GF-D8 (cell line): ENCODE results near the gene COL13A1.

Experiments used
- DNase-seq: peaks from one replicate; lab custom pipeline; 2025; lab: John Stamatoyannopoulos, UW

The COL13A1 gene

DNA sequence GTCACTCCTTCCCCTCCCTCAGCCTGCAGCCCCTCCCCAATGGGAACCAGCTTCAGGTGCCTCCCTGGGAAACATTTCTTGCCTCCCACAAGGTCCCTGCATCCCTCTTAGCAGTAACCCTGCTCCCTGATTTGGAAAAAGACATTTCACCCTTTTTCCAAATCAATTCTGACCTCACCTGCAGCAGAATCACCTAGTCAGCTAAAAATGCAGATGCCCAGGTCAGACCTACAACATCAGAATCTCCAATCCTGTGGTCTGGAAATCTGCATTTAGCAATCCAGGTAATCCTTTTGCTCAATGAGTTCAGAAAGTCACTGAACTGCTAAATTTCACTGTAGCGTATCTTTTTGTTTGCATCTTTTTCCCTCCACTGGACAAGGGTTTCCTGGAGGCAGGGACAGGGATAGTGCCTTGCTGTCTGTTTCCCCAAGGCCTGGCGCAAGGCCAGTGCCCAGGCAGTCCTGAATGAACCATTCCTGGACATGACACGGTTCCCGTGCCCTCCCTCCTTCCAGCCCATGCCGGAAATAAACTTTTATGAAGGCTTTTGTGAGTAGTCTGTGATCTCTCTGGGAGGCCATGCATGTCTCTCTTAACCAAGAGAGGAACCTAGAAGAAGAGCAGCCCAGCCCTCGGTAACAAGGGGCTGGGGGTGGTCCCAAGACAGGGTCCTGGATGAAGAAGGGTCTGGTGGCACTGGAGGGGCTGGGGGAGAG is 44.0 kb downstream of the COL13A1 start:
- DNase-seq = no peak

DNA sequence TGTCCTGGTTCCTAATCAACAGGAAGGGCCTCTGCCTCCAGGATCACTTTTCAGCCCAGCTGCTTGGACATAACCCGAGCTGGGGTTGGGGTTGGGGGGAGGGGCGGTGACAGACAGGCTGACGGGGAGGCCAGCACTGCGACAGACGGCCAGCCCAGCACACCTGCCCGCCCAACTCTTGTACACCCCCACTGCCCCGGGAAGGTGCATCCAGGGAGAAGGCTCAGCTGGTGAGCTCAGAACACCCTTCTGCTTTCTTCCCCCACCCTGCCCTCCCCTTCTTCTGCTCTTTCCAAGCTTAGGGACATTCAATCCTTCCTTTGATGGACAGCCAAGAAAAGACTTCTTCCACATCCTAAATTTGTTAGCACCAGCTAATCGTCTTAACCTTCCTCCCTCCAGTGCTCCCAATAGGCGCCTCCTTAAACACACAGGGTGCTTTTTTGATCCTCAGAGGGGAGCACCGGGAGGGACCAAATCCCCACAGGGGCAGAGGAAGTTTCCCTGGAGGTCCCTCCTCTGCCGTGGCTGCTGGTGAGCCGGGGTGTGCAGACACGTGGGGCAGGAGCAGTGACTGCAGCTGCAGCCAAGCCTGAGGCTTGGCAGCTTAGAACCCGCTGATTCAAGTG is 44.7 kb downstream of the COL13A1 start:
- no peak for DNase-seq

DNA sequence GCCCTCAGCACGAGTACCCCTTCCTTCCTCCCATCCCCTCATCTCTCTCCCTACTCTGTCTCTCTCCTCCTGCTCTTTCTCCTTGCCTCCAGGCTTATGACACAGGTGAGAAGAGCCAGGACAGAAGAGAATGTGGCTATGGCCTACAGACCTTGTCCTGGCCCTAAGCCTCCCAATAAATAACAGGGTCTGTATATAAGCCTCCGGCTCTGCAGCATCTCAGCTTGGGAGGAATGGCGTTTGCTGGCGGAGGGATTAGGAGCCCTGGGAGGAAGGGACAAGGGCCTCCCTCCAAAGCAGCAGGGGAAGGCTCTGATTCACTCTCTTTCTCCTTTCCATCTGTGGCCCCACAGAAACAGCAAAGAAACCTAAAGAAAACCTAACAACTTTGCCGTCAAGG is 45.8 kb downstream of the COL13A1 start:
- no peak for DNase-seq

DNA sequence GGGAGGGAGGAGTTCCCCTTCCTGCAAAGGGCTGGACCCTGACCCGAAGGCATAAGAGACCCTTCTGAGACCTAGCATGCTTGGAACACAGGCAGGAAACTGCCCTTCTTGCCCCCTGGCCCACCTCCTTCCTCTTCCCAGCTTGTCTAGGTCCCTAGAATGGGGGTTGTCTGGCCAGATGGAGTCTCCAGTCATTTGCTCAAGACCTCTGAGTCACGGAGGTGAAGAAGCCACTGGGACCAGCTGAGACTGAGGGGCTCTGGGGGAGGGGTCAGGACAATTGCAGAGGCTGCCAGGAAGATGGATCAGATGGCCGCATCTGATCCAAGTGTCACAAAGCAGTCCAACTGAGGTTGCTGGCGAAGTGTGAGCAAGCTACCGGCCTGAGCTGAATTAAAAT is 46.2 kb downstream of the COL13A1 start:
- DNase-seq = no peak

DNA sequence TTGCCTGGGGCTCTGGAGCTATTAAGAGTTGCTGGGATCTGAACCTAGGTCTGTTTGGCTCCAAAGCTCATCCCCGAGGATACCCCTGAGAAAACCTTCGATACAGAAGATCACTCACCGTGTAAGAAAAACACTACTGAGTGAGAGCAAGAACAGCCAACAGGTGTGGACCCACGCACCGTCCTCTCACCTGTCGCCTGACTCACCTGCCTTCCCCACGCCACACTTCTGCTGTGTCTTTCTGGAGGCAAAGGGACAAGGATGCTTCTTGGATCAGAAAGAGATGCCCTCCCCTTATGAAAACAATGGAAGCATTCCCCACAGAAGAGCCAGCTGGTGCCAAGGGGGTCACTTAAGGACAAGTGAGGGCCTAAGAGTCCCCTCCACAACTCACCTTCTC is 46.7 kb downstream of the COL13A1 start:
- no peak for DNase-seq

DNA sequence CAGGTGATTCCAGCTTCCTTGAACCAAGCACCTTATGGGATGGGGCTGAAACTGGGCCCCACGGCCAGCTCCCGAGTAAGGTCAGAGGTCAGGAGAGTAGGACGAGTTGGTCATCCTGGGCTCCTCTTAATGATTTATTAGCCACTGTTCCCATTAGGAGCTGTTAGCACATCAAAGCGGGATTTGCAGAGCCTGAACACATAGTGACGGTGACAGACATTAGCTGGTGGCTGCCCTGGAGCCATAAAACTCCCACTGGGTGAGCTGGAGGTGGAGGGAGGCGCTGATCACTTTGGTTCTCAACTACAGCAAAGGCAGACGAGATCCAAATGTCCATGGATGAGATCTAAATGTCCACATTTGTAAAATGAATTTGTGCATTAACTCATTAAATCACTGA is 48.1 kb downstream of the COL13A1 start:
- no peak for DNase-seq

DNA sequence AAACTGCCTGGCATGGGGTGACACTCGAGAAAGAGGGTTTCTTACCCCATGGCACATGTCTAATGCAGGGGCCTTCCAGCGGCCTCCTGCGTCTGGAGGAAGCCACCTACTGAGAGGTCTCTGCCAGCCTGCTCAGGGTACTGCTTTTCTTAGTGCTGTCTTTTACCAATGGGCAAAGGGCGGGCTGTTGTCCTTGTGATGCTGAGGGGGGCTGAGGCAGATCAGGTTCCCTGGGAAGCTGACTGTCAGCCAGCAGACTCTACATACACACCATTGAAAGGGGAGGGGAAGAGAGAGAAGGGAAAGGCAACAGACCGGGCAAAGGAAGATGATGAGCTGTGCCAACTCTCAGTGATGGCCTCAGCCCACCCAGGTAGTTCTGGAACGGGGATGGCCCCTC is 48.7 kb downstream of the COL13A1 start:
- no peak for DNase-seq

DNA sequence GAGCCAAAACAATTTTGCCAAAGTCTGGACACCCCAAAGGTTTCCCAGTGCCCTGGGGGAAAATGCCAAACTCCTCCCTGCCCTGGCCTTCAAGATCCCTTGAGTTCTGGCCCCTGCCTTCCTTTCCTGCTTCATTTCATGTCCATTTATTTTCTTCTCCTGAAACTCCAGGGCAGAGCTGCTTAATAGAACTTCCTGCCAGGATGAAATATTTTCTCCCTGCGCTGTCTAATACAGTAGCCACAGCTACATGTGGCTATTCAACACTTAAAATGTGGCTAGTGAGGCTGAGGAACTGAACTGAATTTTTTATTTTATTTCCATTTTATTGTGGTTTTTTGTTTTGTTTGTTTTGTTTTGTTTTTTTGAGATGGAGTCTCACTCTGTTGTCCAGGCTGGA is 49.6 kb downstream of the COL13A1 start:
- DNase-seq = no peak

DNA sequence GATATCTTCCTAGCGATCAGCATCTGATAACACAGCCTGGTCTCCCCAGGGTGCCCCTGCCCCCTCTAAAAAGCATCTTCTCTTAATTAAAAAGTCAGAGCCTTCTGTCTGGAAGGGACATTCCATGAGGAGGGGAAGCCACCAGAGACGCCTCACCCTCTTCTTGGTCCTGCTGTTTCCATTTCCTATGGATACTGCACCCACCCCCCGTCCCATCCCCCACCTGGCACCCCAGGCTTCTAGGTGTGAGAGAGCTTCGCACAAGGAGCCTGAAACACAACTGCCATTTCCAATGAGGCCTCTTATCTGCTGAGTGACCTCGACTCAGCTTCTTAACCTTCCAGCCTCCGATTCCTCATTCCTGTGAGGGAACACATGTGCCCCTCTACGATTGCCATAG is 51.4 kb downstream of the COL13A1 start:
- DNase-seq = no peak

DNA sequence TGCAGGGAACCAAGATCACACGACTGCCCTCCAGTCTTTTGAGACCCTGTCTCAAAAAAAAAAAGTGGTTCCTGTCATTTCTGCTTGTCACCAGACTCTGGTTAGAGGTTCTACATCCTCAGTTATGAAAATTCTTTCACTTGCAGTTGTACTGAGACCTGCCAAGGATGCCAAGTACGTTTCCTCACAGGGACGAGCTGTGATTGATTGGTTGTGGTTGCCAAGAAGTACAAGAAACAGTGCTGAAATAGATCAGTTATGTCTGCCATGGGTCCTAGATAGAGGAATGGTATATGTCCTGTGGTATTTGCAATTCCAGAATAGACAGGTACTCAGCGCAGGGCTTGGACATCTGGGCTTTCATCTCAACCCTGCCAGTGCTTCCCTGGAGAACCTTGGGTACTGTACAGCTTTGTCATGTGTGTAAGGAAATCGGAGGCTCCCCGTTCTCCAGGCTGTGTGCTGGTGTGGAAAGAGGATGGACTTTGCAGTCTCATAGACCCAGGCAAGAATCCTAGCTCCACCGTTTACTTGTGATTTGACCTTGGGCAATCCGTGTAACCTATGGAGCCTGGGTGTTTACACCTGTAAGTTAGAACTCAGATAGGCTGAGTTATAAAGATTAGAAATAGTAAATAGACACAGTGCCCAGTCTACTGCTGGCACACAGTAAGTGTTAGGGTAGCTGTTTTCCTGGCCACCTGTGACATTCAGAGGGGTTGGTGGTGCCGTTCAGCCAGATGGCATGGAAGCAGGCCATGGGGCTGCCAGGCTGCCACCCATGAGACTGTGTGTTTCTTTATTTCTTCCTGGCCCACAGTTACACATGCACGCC is 53.0 kb downstream of the COL13A1 start:
- DNase-seq = no peak

DNA sequence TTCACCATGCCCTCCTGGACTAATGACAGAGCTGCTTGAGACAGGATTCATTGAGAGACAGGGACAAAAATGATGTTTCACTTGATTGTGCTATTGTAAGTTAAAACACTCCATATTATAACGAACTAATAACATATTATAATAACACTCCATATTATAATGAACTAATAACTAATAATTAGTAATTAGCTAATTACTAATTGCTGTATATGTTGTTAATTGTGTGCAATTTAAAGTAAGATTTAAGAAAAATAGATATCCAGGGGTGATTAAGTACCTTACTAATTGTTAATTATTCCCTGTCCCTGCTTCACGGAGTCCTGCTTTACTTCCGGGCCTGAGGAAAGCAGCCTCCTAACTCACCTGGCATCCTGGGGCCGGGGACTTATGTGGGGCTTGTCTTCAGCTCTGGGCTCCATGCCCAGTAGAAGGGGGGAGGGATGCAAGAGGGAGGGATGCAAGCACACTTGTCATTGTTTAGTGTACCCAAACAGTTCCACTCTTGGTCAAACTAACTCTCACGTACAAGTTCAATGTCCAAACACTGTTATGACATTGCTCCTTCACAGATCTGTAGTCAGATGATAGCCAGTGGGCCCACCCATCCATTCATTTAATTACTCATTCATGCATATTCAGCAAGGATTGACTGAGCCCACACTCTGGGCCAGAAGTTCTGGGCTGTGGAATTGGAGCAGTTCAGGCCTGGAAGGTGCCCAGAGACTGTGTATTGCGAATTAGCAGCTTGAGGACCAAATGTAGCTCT is 53.8 kb downstream of the COL13A1 start:
- DNase-seq = no peak

DNA sequence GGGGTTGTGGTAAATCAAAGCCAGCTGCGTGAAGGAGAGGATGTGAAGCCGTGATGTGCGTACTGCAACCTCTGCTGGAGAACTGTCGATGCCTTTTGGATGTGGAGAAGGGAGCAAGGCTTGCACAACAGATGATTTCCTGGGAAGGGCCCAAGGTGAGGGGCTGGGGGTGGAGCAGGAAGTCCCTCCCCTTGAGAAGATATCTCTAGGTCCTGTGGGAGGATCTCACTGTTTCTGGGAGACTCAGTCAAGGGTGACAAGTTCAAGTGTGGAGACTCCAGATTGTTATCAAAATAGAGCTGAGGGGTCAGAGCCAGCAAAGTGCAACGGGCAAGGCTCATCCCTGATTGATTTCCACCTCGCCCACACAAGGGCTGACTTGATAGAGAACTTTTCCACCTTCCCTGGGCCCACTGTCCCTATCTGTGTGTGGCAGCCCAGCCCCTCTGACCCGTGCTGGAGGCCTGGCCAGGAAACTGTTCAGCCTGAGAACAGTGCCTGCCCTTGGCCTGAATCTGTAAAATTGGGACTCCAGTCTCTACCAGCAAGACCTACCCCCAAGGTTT is 55.0 kb downstream of the COL13A1 start:
- no peak for DNase-seq

DNA sequence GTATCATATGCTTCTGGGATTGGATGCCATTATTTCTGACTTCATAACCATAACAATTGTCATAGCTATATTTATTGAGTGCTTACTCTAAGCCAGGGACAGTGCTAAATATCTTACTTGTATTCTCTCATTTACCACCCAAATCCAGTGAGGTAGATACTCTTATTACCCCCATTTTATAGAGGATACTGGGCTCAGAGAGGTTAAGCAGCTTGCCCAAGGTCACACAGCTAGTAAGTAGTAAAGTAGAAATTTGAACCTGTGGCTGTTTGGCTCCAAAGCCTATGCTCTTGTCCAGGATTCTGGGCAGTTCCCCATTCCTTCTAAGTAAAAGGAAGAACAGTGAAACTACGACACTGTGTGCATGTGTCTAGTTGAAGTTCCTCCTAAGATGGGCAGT is 56.5 kb downstream of the COL13A1 start:
- DNase-seq = no peak

DNA sequence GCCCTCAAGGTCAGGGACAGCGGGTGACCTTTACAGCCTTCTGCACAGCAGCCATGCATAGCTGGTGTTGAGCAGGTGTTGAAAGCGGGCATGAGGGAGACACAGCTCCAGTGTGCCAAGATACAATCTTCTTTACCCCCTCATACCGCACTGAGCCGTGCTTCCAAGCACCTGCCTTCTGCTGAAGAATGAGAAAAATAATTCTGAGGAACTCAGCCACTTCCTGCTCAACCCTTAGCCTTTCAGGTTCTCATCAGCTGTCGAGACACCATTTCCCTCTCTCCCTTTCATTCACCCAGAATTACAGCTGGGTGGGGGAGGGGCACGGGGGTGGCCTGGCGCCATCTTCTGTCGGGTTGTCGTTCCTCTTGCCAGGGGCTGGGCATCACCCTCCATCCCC is 58.6 kb downstream of the COL13A1 start:
- DNase-seq = no peak

DNA sequence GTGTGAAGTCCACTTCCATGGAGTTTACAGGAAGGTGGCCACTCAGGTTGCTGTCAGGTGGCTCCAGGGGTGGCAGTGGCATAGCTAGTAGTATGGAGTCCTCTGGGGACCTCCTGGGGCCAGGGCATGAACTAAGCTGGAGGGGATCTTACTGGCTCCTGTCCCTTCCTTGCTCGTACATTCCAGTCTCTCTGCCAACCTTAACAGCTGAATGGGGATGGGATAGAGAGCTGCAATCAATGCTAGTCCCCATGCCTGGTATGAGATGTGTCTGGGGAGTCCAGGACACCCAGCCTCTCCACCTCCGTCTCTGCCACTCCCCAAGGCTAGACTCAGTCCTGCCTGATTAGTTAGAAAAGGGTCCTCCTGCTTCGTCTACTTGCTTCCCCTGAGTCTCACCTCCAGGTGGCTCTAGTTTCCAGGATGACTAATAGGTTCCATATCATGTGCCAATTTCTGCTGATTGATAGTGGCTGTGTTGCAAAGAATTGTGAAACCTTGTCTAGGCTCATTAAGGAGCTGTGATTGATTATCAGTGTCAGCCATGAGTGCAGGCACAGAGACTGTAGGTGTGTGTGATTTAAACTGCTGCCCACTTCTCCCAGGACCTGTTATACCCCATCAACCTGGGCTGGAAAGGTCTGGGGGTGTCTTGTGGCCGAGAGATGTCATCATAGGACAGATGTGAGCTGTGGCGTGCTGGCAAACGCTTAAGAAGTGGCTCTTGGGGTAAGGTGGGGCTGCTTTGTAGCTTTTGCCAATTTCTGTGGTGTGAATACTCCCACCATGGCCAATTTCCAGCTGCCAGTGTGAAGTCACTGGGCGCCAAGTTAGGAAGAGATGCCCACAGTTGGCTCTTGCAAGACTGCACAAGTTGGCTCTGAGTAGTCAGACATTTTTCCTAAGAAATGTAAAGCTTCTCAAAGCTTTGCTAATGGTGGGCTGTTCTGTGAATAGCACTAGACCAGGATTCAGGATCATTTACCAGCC is 59.8 kb downstream of the COL13A1 start:
- DNase-seq = no peak

DNA sequence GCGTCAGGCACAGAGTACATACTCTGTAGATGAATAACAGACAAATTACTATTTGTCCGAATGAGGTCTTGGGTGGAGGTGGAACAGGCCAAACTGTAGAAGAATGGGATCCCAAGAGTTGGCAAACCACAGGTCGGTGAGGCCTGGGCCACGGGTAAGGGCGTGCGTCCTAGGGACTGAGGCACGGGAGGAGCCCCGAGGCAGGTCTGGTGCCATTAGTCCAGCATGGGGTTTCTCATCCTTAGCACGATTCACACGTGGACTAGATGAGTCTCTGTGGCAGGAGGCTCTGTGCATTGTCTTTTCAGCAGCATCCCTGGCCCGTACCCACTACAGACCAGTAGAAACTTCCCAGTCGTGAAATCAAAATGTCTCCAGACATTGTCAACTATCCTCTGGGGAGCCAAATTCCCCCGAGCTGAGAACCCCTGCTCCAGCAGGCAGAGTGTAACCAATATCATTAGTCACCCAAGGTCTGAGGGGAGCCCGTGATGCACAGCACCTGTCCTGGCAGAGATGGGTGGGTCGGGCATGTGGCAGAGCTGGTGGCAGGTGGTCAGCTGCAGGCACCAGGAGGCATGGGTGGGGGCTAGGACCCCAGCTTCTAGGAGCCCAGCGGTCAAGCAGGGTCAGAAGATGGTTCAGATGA is 61.3 kb downstream of the COL13A1 start:
- no peak for DNase-seq

DNA sequence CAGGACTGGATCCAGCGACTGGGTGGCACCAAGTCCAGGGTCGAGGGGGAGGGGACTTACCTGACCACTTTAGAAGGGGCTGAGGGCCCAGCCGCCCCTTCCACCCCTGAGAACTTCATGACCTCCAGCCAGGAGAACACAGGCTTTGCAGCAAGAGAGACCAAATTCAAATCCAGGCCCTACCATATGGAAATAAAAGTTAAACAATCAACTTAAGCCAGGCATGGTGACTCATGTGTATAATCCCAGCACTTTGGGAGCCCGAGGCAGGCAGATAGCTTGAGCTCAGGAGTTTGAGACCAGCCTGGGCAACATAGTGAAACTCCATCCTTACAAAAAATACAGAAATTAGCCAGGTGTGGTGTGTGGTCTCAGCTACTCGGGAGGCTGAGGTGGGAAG is 61.9 kb downstream of the COL13A1 start:
- DNase-seq = no peak

DNA sequence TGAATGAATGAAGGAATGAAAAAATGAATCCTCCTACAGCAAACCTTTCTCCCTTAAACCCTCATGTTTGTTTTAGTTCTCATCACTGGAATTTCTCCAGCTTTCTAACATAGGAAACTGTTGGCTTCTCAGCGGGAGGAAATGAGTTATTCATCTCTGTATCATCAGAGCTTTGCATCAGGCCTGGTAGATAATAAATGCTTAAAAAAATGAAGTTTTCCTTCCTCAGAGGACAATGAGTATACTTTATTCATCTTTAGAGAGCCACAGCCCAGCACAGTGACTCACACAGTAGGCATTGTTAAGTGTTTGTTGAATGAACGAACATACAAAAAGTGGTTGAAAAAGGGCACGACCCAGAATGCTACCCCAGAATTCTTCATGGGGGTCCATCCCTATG is 62.6 kb downstream of the COL13A1 start:
- DNase-seq = no peak

DNA sequence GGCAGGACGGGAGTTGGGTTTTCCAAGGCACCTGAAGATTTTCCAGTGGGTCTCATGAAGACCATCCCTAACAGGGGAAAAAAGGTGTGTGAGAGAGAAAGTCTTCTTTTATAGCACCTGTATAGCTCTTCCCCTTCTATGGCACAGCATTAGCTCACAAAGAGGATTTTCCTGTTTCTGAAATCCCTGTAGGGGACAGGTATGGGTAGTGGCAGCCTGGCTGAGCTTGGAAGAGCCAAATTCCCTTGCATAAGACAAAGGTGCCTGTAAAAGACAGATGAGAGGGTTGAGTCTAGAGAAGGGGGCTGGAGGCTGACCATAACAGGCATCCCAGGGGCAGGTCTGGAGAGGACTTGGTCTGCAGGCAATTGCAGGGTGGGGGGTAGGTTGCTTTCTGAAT is 63.7 kb downstream of the COL13A1 start:
- DNase-seq = no peak

DNA sequence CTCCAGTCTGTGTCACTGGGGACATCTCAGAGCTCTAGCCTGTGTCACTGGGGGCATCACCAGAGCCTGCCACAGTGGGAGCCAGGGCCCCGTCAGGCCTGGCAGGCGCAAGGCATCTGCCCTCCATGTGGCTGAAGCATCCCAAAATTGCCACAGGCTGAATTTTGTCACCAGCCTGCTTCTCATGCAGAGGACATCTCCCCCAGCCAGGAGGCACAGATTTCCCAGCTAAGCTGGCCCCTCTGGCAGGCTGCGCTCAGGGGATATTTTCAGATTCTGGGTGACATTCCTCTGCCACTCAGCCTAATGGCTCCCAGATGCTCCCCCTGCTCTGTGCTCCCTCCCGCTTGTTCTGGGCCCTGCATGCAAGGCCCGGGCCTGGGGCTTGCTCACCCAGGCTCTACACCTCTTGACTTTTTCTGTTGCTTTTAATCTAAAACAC is 64.6 kb downstream of the COL13A1 start:
- no peak for DNase-seq
